Thyroid gland (tissue), 4 donors: Measurements from ENCODE around the gene FKBP11. TPM values are rescaled to one million over a fixed set of nuclear protein-coding genes. Genes with fewer than 3 reads are reported as not detected.
A peak's percentile ranks its signal among the peaks of the same experiment; 100 is the strongest.

Experiments used
- DNase-seq, 2 donors: peaks; one replicate each; pipeline ENCODE4 v3.0.0-alpha.2; 2019
- H3K27ac ChIP-seq, 3 donors: fragments of 200-600 bp; sonication (generic); 1 replicate in 2 of 3; 2 replicates in 1 of 3; pipeline ENCODE4 v1.5.1; 2016 to 2019; ENCODE audit warnings: mild to moderate bottlenecking in 1 of 3, moderate library complexity in 1 of 3
- H3K27me3 ChIP-seq: fragments of 200-600 bp; sonication (generic); one replicate; pipeline ENCODE4 v1.5.1; 2019
- H3K36me3 ChIP-seq, 2 donors: fragments of 200-600 bp; sonication (generic); one replicate each; pipeline ENCODE4 v1.5.1; 2016 to 2019
- H3K4me1 ChIP-seq, 2 donors: fragments of 200-600 bp; sonication (generic); one replicate each; pipeline ENCODE4 v1.5.1; 2017 to 2019
- H3K4me3 ChIP-seq, 3 donors: fragments of 200-600 bp; sonication (generic); replicated peaks in 1 of 3; 1 replicate in 2 of 3; 2 replicates in 1 of 3; pipeline ENCODE4 v1.5.1; 2016; ENCODE audit warnings: mild to moderate bottlenecking in 1 of 3
- H3K9me3 ChIP-seq: fragments of 200-600 bp; sonication (generic); one replicate; pipeline ENCODE4 v1.5.1; 2017
- CTCF ChIP-seq, 6 experiments: fragments of 200-600 bp in 3 of 6; fragments of 450-650 bp in 3 of 6; sonication (generic) in 3 of 6; IDR thresholded peaks; one replicate each; pipeline ENCODE4 v1.5.1; 2016 to 2019; ENCODE audit warnings: antibody characterized with exemption in 6 of 6, mild to moderate bottlenecking in 2 of 6, inconsistent platforms in 1 of 6, moderate library complexity in 1 of 6
- POLR2A ChIP-seq, 2 donors: fragments of 450-650 bp; IDR thresholded peaks; one replicate each; pipeline ENCODE4 v1.6.1; 2017; ENCODE audit warnings: antibody characterized with exemption in 2 of 2, mild to moderate bottlenecking in 2 of 2, moderate library complexity in 1 of 2
- WGBS, 2 donors: methylation state at CpG; one replicate each; pipeline ENCODE4 v1.1.5; 2017; 5-methylcytosine and 5-hydroxymethylcytosine counted together
- intact Hi-C: fragments of 100-400 bp; cut with DNase I; formaldehyde crosslinking; loops from one replicate; pipeline ENCODE4 v1.15.1; 2023
- total RNA-seq, 4 donors: library from RNA; depleted of rRNA; stranded (reverse); fragments of >200 nt; gene quantifications; one replicate each; pipeline ENCODE4 v1.2.3, GENCODE V29; 2016

The FKBP11 gene
- total RNA-seq, 4 donors from 2014 or later, result 9.0 to 20.1 (median 16.5) TPM

GRCh38 chr12:48903982-48904411 is 21.3 kb downstream of the FKBP11 start:
- intact Hi-C loops, result no loop called here
- H3K9me3 ChIP-seq, result no peaks in the 10 kb centered on the region
- peak; percentile 77 to 78 for DNase-seq
- H3K27ac ChIP-seq, result no peak overlapping the region
- peak overlapping the region in 2 of 3 donors; percentile 13 to 20 for H3K4me3 ChIP-seq
- 1% methylated on average over 15 to 19 of the region's 19 CpGs for WGBS, 2 donors
- H3K4me1 ChIP-seq, result peaks cover 0 to 6% of the 10 kb centered on the region in 2 donors
- H3K27me3 ChIP-seq, result no peaks in the 10 kb centered on the region
- H3K36me3 ChIP-seq, result no peaks in the 10 kb centered on the region
- TF ChIP-seq POLR2A (IDR thresholded peaks at IDR 0.05) (no peak), CTCF (IDR thresholded peaks at IDR 0.05) (peak in 4 of 6 experiments; percentile 49 to 74 (median 62))

DNA sequence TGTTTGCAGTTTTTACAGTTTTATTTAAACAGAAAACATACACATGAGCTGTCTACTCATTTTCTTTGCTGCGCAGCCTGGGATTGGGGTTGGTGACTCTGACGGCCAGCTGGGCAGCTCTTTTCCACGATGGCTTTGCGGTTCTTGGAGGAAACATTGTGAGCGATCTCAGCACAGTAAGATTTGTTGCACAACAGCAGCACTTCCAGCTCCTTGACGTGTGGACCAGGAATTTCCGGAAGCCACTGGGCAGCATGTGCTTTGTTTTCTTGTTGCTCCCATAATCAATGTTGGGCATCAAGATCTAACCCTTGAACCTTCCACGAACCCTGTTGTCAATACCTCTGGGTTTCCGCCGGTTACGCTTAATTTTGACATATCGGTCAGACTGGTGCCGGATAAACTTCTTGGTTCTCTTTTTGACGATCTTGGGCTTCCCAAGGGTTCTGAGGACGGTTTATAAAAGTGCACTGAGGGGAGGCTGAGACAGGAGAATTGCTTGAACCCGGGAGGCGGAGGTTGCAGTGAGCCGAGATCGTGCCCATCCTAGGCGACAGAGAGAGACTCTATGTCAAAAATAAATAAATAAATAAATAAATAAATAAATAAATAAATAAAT is 21.8 kb downstream of the FKBP11 start:
- no peak overlapping the region for H3K4me3 ChIP-seq
- H3K27ac ChIP-seq, result no peak overlapping the region
- WGBS, 2 donors, result 45 to 62% methylated on average over 20 of the region's 20 CpGs
- H3K4me1 ChIP-seq, result peaks cover 0 to 6% of the 10 kb centered on the region in 2 donors
- TF ChIP-seq CTCF (IDR thresholded peaks at IDR 0.05) (no peak), POLR2A (IDR thresholded peaks at IDR 0.05) (no peak)
- no peaks in the 10 kb centered on the region for H3K27me3 ChIP-seq
- intact Hi-C loops, result no loop called here
- H3K9me3 ChIP-seq, result no peaks in the 10 kb centered on the region
- H3K36me3 ChIP-seq, result no peaks in the 10 kb centered on the region
- DNase-seq, result peak in 1 of 2 donors; percentile 6

- H3K9me3 ChIP-seq, result no peaks in the 10 kb centered on the region
- DNase-seq, result no peak
- H3K27ac ChIP-seq, result no peak overlapping the region
- 88 to 94% methylated on average over 2 of the region's 2 CpGs for WGBS, 2 donors
- no peak overlapping the region for H3K4me3 ChIP-seq
- no peaks in the 10 kb centered on the region for H3K36me3 ChIP-seq
- TF ChIP-seq CTCF (IDR thresholded peaks at IDR 0.05), result no peak
- TF ChIP-seq POLR2A (IDR thresholded peaks at IDR 0.05), result no peak
- no peaks in the 10 kb centered on the region for H3K27me3 ChIP-seq
- peaks cover 0 to 6% of the 10 kb centered on the region in 2 donors for H3K4me1 ChIP-seq
- intact Hi-C loops, result no loop called here
These were observed 24.0 kb downstream of the FKBP11 start for GRCh38 chr12:48901278-48901677.

DNA sequence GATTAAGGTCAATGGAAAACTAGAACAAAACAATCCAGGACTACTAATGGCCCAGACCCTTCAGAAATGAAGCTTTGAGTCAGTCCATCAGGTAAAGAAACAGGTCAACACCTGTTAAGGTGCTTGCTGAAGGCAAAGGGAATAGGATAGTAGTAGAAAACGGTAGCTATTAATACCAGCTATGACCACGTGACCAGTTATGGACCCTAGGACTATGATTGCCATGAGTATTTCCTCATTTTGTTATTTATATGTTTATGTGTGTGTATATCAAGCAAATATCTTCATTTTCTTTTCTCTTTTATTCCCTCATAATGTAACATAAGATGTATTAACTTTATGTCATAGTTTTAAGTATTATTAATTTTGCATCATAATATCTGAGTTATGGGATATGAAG is 25.6 kb downstream of the FKBP11 start:
- no peak for DNase-seq
- 73 to 76% methylated on average over 2 of the region's 2 CpGs for WGBS, 2 donors

More for the DNA sequence above, 25.6 kb downstream of the FKBP11 start:
- no peaks in the 10 kb centered on the region for H3K27me3 ChIP-seq
- intact Hi-C loops, result no loop called here
- TF ChIP-seq CTCF (IDR thresholded peaks at IDR 0.05) (no peak), POLR2A (IDR thresholded peaks at IDR 0.05) (no peak)
- H3K9me3 ChIP-seq, result no peaks in the 10 kb centered on the region
- no peak overlapping the region for H3K27ac ChIP-seq
- no peak overlapping the region for H3K4me3 ChIP-seq
- peaks cover 0 to 6% of the 10 kb centered on the region in 2 donors for H3K4me1 ChIP-seq
- H3K36me3 ChIP-seq, result no peaks in the 10 kb centered on the region
